Keratinocyte (primary cell): Measurements from ENCODE around the gene HMG20A. TPM values are rescaled to one million over a fixed set of nuclear protein-coding genes. Genes with fewer than 3 reads are reported as not detected.

Experiments
- DNase-seq: peaks from one replicate; pipeline ENCODE4 v3.0.0-alpha.2; 2011; ENCODE audit warnings: low read depth, missing footprints, low spot score
- FAIRE-seq: peaks from 2 replicates; lab custom pipeline; 2011; peaks lifted over from hg19 to GRCh38; lab: Jason Lieb, UNC
- H2AFZ ChIP-seq: 2 replicates; pipeline ENCODE4 v1.6.0; 2012; ENCODE audit warnings: low read length, control low read depth, inconsistent platforms; ENCODE audit not compliant: control insufficient read depth
- H3K27ac ChIP-seq: 2 replicates; pipeline ENCODE4 v1.5.1; 2011; ENCODE audit warnings: low read length; ENCODE audit not compliant: control insufficient read depth, insufficient read depth
- H3K27me3 ChIP-seq: 3 replicates; pipeline ENCODE4 v1.6.0; 2011; ENCODE audit warnings: low read length; ENCODE audit not compliant: control insufficient read depth, insufficient read depth; ENCODE audit errors: extremely low read depth
- H3K36me3 ChIP-seq, 2 experiments: 2 replicates in 1 of 2; 3 replicates in 1 of 2; pipeline ENCODE4 v1.5.1; 2011; ENCODE audit warnings: low read length in 2 of 2, mild to moderate bottlenecking in 1 of 2; ENCODE audit not compliant: control insufficient read depth in 2 of 2, insufficient read depth in 2 of 2; ENCODE audit errors: extremely low read depth in 1 of 2
- H3K4me1 ChIP-seq: 3 replicates; pipeline ENCODE4 v1.5.1; 2011; ENCODE audit warnings: low read length; ENCODE audit not compliant: control insufficient read depth, insufficient read depth; ENCODE audit errors: extremely low read depth
- H3K4me2 ChIP-seq: 3 replicates; pipeline ENCODE4 v1.6.0; 2011; ENCODE audit warnings: low read depth, low read length; ENCODE audit not compliant: control insufficient read depth, insufficient read depth; ENCODE audit errors: extremely low read depth
- H3K4me3 ChIP-seq, 3 experiments: fragments of 200-600 bp in 1 of 3; sonication (generic) in 1 of 3; 2 replicates in 2 of 3; 3 replicates in 1 of 3; pipeline ENCODE4 v1.5.1; 2011 to 2016; ENCODE audit warnings: low read length in 3 of 3, mild to moderate bottlenecking in 3 of 3, control low read depth in 2 of 3, inconsistent platforms in 1 of 3, low read depth in 1 of 3, mixed read lengths in 1 of 3, mixed run types in 1 of 3, moderate library complexity in 1 of 3; ENCODE audit not compliant: control insufficient read depth in 2 of 3, insufficient read depth in 2 of 3; ENCODE audit errors: extremely low read depth in 1 of 3
- H3K79me2 ChIP-seq: 2 replicates; pipeline ENCODE4 v1.6.0; 2012; ENCODE audit warnings: low read length; ENCODE audit not compliant: control insufficient read depth, insufficient read depth
- H3K9ac ChIP-seq: 3 replicates; pipeline ENCODE4 v1.6.0; 2011; ENCODE audit warnings: low read length; ENCODE audit not compliant: control insufficient read depth, insufficient read depth; ENCODE audit errors: extremely low read depth
- H3K9me1 ChIP-seq: 3 replicates; pipeline ENCODE4 v1.6.0; 2011; ENCODE audit warnings: low read length; ENCODE audit not compliant: control insufficient read depth, insufficient read depth; ENCODE audit errors: extremely low read depth
- H3K9me3 ChIP-seq: 2 replicates; pipeline ENCODE4 v1.5.1; 2012; ENCODE audit warnings: low read depth, low read length; ENCODE audit not compliant: control insufficient read depth
- H4K20me1 ChIP-seq: 3 replicates; pipeline ENCODE4 v1.6.0; 2011; ENCODE audit warnings: low read length; ENCODE audit not compliant: control insufficient read depth, insufficient read depth; ENCODE audit errors: extremely low read depth
- CTCF ChIP-seq, 3 experiments: IDR thresholded peaks in 1 of 3; conservative IDR thresholded peaks in 1 of 3; optimal IDR thresholded peaks in 1 of 3; 2 replicates in 2 of 3; 3 replicates in 1 of 3; pipeline versions ENCODE3 to v1.5.1; 2011; ENCODE audit warnings: low read length in 3 of 3, mild to moderate bottlenecking in 3 of 3, moderate library complexity in 2 of 3, control low read depth in 1 of 3, inconsistent platforms in 1 of 3; ENCODE audit not compliant: insufficient read depth in 2 of 3; ENCODE audit errors: extremely low read depth in 1 of 3
- EZH2 ChIP-seq: IDR thresholded peaks from one replicate; pipeline ENCODE4 v1.6.1; 2012; ENCODE audit warnings: inconsistent platforms, mild to moderate bottlenecking, low read length, moderate library complexity
- dilution Hi-C: fragments of 300-500 bp; cut with MboI; formaldehyde crosslinking; loops from one replicate; pipeline ENCODE4 v1.7.0; 2020; ENCODE audit warnings: low sequenced_read_pairs; ENCODE audit not compliant: extremely low pct_ligation_motif_present
- polyA plus RNA-seq, 5 experiments: library from polyadenylated mRNA; depleted of rRNA in 3 of 5; stranded (reverse) in 3 of 5; stranded (forward) in 1 of 5; unstranded in 1 of 5; fragments of >200 nt; gene quantifications; 1 replicate in 1 of 5; 2 replicates in 3 of 5; 3 replicates in 1 of 5; pipeline versions ENCODE4 v1.2.1 to v1.2.3, GENCODE V29; 2011 to 2012; ENCODE audit warnings: missing spikeins in 2 of 5, low read depth in 1 of 5, low replicate concordance in 1 of 5

HMG20A gene
- polyA plus RNA-seq, 1 donor (not counting 4 experiments of a cell fraction or from before 2014, with no cell fraction given) = 44.6 TPM

GRCh38 chr15:77418966-77419835 is 1.5 kb upstream of the HMG20A start:
- TF ChIP-seq EZH2 = no peak
- peak in 1 of 3 experiments; percentile 44 for TF ChIP-seq CTCF (optimal IDR thresholded peaks at IDR 0.05 in 1 of 3, IDR thresholded peaks at IDR 0.05 in 1 of 3, conservative IDR thresholded peaks at IDR 0.05 in 1 of 3; ENCODE audit: extremely low read depth in 1 of 3, insufficient read depth in 2 of 3, low read length in 3 of 3)
- Histone ChIP-seq H3K79me2 (peaks cover 45% of the 10 kb centered on the region), H3K9me3 (no peaks in the 10 kb centered on the region), H3K9me1 (no peaks in the 10 kb centered on the region), H3K4me3 (peak overlapping the region; percentile 70 to 87 (median 85)), H2AFZ (peak overlapping the region; percentile 89), H3K9ac (peak overlapping the region; percentile 79), H4K20me1 (no peaks in the 10 kb centered on the region), H3K27ac (peak overlapping the region; percentile 46), H3K27me3 (no peaks in the 10 kb centered on the region), H3K4me1 (peaks cover 29% of the 10 kb centered on the region), H3K36me3 (no peaks in the 10 kb centered on the region), H3K4me2 (peak overlapping the region; percentile 94)
- DNase-seq = no peak
- dilution Hi-C loops = no loop called here
- FAIRE-seq = no peak

- FAIRE-seq = peak; percentile 46
- Histone ChIP-seq H3K27me3 (no peaks in the 10 kb centered on the region), H2AFZ (peak within 1 kb of the TSS; percentile 97)
Measured at GRCh38 chr15:77419836-77420609, 665 bp upstream of the HMG20A start, which contains the start of gene PEAK1. Gene PEAK1 (minus strand): TSS chr15:77420104. CDS start chr15:77181926, 238,178 bp downstream.

More at GRCh38 chr15:77419836-77420609, 665 bp upstream of the HMG20A start, which contains the start of gene PEAK1:
- peaks cover 29% of the 10 kb centered on the region for H3K4me1 ChIP-seq
- no peaks in the 10 kb centered on the region for H3K9me1 ChIP-seq
- H4K20me1 ChIP-seq = no peaks in the 10 kb centered on the region
- dilution Hi-C loops = no loop called here
- no peak for TF ChIP-seq CTCF (optimal IDR thresholded peaks at IDR 0.05 in 1 of 3, IDR thresholded peaks at IDR 0.05 in 1 of 3, conservative IDR thresholded peaks at IDR 0.05 in 1 of 3; ENCODE audit: extremely low read depth in 1 of 3, insufficient read depth in 2 of 3, low read length in 3 of 3)
- no peak for TF ChIP-seq EZH2
- H3K9me3 ChIP-seq = no peaks in the 10 kb centered on the region
- peak; percentile 80 for DNase-seq
- peak within 1 kb of the TSS; percentile 87 for H3K27ac ChIP-seq
- peaks cover 53% of the 10 kb centered on the region for H3K79me2 ChIP-seq
- no peaks in the 10 kb centered on the region for H3K36me3 ChIP-seq
- H3K9ac ChIP-seq = peak within 1 kb of the TSS; percentile 93
- peak within 1 kb of the TSS; percentile 70 to 87 (median 85) for H3K4me3 ChIP-seq
- H3K4me2 ChIP-seq = peak within 1 kb of the TSS; percentile 94
